HL-60 (cell line): ENCODE results near the gene DDIAS.
A peak's percentile ranks its signal among the peaks of the same experiment; 100 is the strongest.

Experiments used
- DNase-seq, 2 experiments: peaks; one replicate each; pipeline ENCODE4 v3.0.0-alpha.2; 2010 to 2020; ENCODE audit warnings: low read depth in 1 of 2, low spot score in 1 of 2
- H3K27ac ChIP-seq: fragments of 250-450 bp; sonication (Bioruptor Pico); replicated peaks from 2 replicates; pipeline ENCODE4 v1.5.1; 2020; ENCODE audit warnings: mild to moderate bottlenecking, moderate library complexity
- H3K27me3 ChIP-seq: fragments of 250-450 bp; sonication (Bioruptor Pico); 2 replicates; pipeline ENCODE4 v1.5.1; 2021; ENCODE audit warnings: mild to moderate bottlenecking, moderate library complexity; ENCODE audit not compliant: insufficient read depth, poor library complexity, severe bottlenecking
- H3K4me3 ChIP-seq: replicated peaks from 2 replicates; pipeline ENCODE4 v1.5.1; 2011; ENCODE audit warnings: mild to moderate bottlenecking, control low read depth, low read length; ENCODE audit not compliant: insufficient read depth
- GABPA ChIP-seq: IDR thresholded peaks from 2 replicates; pipeline ENCODE4 v1.6.1; 2012; ENCODE audit warnings: low read depth
- POLR2AphosphoS5 ChIP-seq: IDR thresholded peaks from 2 replicates; pipeline ENCODE4 v1.6.1; 2012; ENCODE audit warnings: low read depth
- SPI1 ChIP-seq: IDR thresholded peaks from 2 replicates; pipeline ENCODE4 v1.6.1; 2012; ENCODE audit warnings: low read depth, mild to moderate bottlenecking, borderline replicate concordance
- TF ChIP-seq, protein P1 (sequence below): IDR thresholded peaks from 2 replicates; pipeline ENCODE4 v1.6.1; 2012; ENCODE audit warnings: low read depth; ENCODE audit not compliant: insufficient replicate concordance
- TF ChIP-seq, protein P2 (sequence below): IDR thresholded peaks from one replicate; pipeline ENCODE4 v1.5.1; 2011; ENCODE audit warnings: low read length, control low read depth, inconsistent platforms; ENCODE audit not compliant: insufficient read depth

Gene DDIAS

DNA sequence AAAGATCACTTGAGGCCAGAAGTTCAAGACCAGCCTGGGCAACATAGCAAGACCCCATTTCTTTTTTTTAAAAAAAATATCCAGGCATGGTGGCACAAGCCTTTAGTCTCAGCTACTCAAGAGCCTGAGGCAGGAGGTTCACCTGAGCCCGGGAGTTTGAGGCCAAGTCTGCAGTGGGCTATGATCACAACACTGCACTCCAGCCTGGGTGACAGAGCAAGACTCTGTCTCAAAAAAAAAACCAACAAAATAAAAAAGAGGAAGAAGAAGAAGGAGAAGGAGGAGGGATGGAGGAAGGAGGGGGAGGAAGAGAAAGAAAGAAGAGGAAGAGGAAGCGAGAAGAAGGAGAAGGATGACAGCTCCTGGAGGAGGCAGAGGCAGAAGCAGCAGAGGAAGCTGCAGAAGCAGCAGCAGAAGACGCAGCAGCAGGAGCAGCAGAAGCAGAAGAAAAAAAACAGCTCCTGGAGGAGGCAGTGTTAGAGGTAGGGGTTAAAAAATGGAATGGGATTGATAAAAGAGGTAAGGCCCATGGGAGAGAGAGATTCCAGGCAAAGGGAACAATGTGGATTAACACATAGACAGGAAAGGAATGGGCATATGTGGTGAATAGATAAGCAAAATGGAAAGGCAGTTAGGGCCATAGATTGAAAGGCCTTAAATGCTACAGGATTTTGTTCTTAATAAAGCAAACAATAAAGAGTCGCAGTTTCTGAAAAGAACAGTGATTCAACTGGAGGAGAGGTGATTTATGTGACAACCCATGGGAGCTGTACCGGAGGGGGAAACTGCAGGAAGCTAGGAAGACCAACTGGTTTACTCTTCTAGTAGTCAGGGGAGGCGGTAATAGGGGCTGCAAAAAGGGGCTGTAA is 12.2 kb upstream of the DDIAS start:
- H3K27me3 ChIP-seq = no peaks in the 10 kb centered on the region
- H3K4me3 ChIP-seq = peak overlapping the region; percentile 11; the same call in 1 of the 2 replicates
- TF ChIP-seq, protein P1, sequence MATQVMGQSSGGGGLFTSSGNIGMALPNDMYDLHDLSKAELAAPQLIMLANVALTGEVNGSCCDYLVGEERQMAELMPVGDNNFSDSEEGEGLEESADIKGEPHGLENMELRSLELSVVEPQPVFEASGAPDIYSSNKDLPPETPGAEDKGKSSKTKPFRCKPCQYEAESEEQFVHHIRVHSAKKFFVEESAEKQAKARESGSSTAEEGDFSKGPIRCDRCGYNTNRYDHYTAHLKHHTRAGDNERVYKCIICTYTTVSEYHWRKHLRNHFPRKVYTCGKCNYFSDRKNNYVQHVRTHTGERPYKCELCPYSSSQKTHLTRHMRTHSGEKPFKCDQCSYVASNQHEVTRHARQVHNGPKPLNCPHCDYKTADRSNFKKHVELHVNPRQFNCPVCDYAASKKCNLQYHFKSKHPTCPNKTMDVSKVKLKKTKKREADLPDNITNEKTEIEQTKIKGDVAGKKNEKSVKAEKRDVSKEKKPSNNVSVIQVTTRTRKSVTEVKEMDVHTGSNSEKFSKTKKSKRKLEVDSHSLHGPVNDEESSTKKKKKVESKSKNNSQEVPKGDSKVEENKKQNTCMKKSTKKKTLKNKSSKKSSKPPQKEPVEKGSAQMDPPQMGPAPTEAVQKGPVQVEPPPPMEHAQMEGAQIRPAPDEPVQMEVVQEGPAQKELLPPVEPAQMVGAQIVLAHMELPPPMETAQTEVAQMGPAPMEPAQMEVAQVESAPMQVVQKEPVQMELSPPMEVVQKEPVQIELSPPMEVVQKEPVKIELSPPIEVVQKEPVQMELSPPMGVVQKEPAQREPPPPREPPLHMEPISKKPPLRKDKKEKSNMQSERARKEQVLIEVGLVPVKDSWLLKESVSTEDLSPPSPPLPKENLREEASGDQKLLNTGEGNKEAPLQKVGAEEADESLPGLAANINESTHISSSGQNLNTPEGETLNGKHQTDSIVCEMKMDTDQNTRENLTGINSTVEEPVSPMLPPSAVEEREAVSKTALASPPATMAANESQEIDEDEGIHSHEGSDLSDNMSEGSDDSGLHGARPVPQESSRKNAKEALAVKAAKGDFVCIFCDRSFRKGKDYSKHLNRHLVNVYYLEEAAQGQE = no peak
- TF ChIP-seq SPI1 = peak; percentile 97
- peak; percentile 65 to 81 for DNase-seq
- H3K27ac ChIP-seq = peak overlapping the region; percentile 41

DNA sequence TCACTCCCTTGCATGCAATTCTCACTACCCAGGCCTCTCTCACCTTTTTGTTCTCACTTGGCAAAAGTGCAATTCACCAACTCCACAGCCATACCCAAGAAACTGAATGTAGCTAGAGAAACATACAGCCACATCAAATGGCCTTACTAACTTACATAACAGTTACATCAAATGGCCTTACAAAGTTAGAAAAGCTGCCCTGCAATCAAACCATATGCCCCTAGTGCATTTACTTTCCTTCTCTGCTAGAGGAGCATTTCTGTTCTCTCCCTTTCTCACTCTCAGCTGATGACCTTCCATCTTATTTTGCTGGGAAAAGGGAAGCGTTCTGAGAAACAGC is 11.6 kb upstream of the DDIAS start:
- TF ChIP-seq, protein P2, sequence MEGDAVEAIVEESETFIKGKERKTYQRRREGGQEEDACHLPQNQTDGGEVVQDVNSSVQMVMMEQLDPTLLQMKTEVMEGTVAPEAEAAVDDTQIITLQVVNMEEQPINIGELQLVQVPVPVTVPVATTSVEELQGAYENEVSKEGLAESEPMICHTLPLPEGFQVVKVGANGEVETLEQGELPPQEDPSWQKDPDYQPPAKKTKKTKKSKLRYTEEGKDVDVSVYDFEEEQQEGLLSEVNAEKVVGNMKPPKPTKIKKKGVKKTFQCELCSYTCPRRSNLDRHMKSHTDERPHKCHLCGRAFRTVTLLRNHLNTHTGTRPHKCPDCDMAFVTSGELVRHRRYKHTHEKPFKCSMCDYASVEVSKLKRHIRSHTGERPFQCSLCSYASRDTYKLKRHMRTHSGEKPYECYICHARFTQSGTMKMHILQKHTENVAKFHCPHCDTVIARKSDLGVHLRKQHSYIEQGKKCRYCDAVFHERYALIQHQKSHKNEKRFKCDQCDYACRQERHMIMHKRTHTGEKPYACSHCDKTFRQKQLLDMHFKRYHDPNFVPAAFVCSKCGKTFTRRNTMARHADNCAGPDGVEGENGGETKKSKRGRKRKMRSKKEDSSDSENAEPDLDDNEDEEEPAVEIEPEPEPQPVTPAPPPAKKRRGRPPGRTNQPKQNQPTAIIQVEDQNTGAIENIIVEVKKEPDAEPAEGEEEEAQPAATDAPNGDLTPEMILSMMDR = no peak
- Histone ChIP-seq H3K27me3 (no peaks in the 10 kb centered on the region), H3K27ac (peak overlapping the region; percentile 41; the same call in 1 of the 2 replicates), H3K4me3 (peak overlapping the region; percentile 11; the same call in 1 of the 2 replicates)
- DNase-seq = no peak

DNA sequence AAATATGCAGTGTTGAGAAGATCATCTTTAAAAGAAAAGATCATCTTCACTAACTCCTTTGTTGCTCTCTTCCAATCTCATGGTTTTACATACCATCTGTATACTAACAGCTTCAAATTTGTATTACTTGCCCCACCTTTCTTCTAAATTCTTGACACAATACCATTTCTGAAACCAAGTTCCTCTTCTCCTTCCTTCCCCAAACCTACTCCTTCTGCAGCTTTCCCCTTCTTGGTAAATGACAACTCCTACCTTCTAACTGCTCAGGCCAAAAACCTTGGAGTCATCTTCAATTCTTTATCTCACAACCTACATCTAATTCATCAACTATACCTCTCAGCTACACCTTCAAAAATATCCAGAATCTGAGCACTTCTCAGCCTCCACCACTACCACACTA is 10.6 kb upstream of the DDIAS start:
- peak; percentile 35 to 48 for DNase-seq
- no peak for TF ChIP-seq GABPA
- TF ChIP-seq, protein P2 = no peak
- TF ChIP-seq SPI1 = peak; percentile 43; the same call in 1 of the 2 replicates
- TF ChIP-seq POLR2AphosphoS5 = no peak
- no peaks in the 10 kb centered on the region for H3K27me3 ChIP-seq

DNA sequence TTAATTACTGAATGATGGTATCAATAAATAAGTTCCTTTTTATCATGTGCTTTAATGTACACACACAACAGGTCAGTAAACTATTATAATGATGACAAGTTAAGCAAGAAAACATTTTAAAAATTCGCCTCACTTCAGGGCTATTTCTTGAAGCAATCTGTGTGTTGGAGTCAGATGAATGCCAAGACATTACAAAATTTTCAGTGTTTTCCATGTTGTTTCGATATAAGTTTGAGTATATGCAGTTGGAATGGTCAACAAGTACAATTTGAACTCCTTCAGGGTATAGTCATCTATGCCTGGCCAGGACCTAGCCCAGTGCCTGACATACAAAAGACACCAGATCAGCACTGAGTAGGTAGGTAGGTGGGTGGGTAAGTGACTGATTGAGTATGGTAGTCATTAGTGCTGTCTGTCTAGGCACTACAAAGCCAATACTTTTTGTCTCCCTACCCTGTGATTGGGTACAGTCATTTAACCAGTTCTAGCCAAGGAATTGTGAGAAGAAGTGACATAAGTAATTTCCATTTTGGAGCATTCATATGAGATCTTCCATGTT is 8.8 kb upstream of the DDIAS start:
- no peak for TF ChIP-seq SPI1
- TF ChIP-seq, protein P1 = no peak
- TF ChIP-seq, protein P2 = no peak
- no peak for TF ChIP-seq POLR2AphosphoS5
- TF ChIP-seq GABPA = no peak
- DNase-seq = no peak
- Histone ChIP-seq H3K27me3 (no peaks in the 10 kb centered on the region), H3K4me3 (no peak overlapping the region), H3K27ac (no peak overlapping the region; the same call in 1 of the 2 replicates)

More for the DNA sequence above, 10.6 kb upstream of the DDIAS start:
- Histone ChIP-seq H3K4me3 (no peak overlapping the region), H3K27ac (peak overlapping the region; percentile 41)
